ENCODE results near the gene KCNMA1. TPM values are rescaled to one million over a fixed set of nuclear protein-coding genes. Genes with fewer than 3 reads are reported as not detected.

The KCNMA1 gene
- total and polyA plus RNA-seq, 10 donors = 9.3 to 114 (median 51.5) TPM

GRCh38 chr10:77287647-77288120, 349.9 kb downstream of the KCNMA1 start:
- TF ChIP-seq POLR2A (IDR thresholded peaks at IDR 0.05) (no peak), POLR2AphosphoS5 (IDR thresholded peaks at IDR 0.05) (no peak), CTCF (IDR thresholded peaks at IDR 0.05 in 8 of 11, conservative IDR thresholded peaks at IDR 0.05 in 3 of 11) (no peak)
- peaks cover 0 to 20% (median 0%) of the 10 kb centered on the region in 7 donors for H3K27me3 ChIP-seq (replicated peaks in 1 of 7)
- DNase-seq = no peak
- H3K9me3 ChIP-seq = no peaks in the 10 kb centered on the region
- H3K36me3 ChIP-seq = no peaks in the 10 kb centered on the region
- peaks cover 0 to 15% (median 3%) of the 10 kb centered on the region in 6 donors for H3K4me1 ChIP-seq
- no peak overlapping the region for H3K27ac ChIP-seq
- WGBS, 5 donors = 55 to 90% (median 78%) methylated on average over 2 of the region's 2 CpGs
- H3K4me3 ChIP-seq = no peak overlapping the region
- intact Hi-C loops (cut with DNase I; ENCODE audit: low total_unique reads) = no loop called here

GRCh38 chr10:77286531-77287508, 350.8 kb downstream of the KCNMA1 start:
- intact Hi-C loops (cut with DNase I; ENCODE audit: low total_unique reads) = no loop called here
- no peak overlapping the region for H3K27ac ChIP-seq
- H3K9me3 ChIP-seq = no peaks in the 10 kb centered on the region
- TF ChIP-seq CTCF (IDR thresholded peaks at IDR 0.05 in 8 of 11, conservative IDR thresholded peaks at IDR 0.05 in 3 of 11) = no peak
- no peak for TF ChIP-seq POLR2AphosphoS5 (IDR thresholded peaks at IDR 0.05)
- no peak for TF ChIP-seq POLR2A (IDR thresholded peaks at IDR 0.05)
- H3K36me3 ChIP-seq = no peaks in the 10 kb centered on the region
- peaks cover 0 to 15% (median 4%) of the 10 kb centered on the region in 6 donors for H3K4me1 ChIP-seq
- H3K27me3 ChIP-seq (replicated peaks in 1 of 7) = peaks cover 0 to 28% (median 0%) of the 10 kb centered on the region in 7 donors
- DNase-seq = no peak
- H3K4me3 ChIP-seq = no peak overlapping the region
- 51 to 74% (median 73%) methylated on average over 6 of the region's 6 CpGs for WGBS, 5 donors

GRCh38 chr10:77285529-77286182, 352.0 kb downstream of the KCNMA1 start:
- intact Hi-C loops (cut with DNase I; ENCODE audit: low total_unique reads) = no loop called here
- peaks cover 0 to 38% (median 6%) of the 10 kb centered on the region in 7 donors for H3K27me3 ChIP-seq (replicated peaks in 1 of 7)
- no peaks in the 10 kb centered on the region for H3K9me3 ChIP-seq
- H3K4me1 ChIP-seq = peaks cover 0 to 15% (median 4%) of the 10 kb centered on the region in 6 donors
- H3K4me3 ChIP-seq = no peak overlapping the region
- no peak overlapping the region for H3K27ac ChIP-seq
- 15 to 52% (median 34%) methylated on average over 1 of the region's 1 CpG for WGBS, 5 donors
- TF ChIP-seq CTCF (IDR thresholded peaks at IDR 0.05 in 8 of 11, conservative IDR thresholded peaks at IDR 0.05 in 3 of 11) = no peak
- TF ChIP-seq POLR2A (IDR thresholded peaks at IDR 0.05) = no peak
- no peak for TF ChIP-seq POLR2AphosphoS5 (IDR thresholded peaks at IDR 0.05)
- no peaks in the 10 kb centered on the region for H3K36me3 ChIP-seq
- DNase-seq = no peak
